GM23338 (cell line): Measurements from ENCODE around the gene TCAF1. TPM values are rescaled to one million over a fixed set of nuclear protein-coding genes. Genes with fewer than 3 reads are reported as not detected.

Experiments used
- ATAC-seq: fragments of 200-7000 bp; cut with Tn5 transposase; 3 replicates; pipeline ENCODE4 v1.9.1; 2020
- DNase-seq: peaks from one replicate; pipeline ENCODE4 v3.0.0-alpha.2; 2015; ENCODE audit warnings: low spot score
- H2AFZ ChIP-seq: fragments of 200-600 bp; sonication (generic); 2 replicates; pipeline ENCODE4 v1.8.0; 2016; ENCODE audit warnings: antibody characterized with exemption, mild to moderate bottlenecking, moderate library complexity
- H3F3A ChIP-seq: fragments of 200-600 bp; sonication (generic); replicated peaks from 2 replicates; pipeline ENCODE4 v1.8.0; 2017; ENCODE audit warnings: antibody characterized with exemption, mixed run types, low read depth
- H3K27ac ChIP-seq: fragments of 200-600 bp; sonication (generic); 2 replicates; pipeline ENCODE4 v1.6.1; 2016; ENCODE audit warnings: low read depth
- H3K27me3 ChIP-seq: fragments of 200-600 bp; sonication (generic); 2 replicates; pipeline ENCODE4 v1.8.0; 2016; ENCODE audit warnings: mild to moderate bottlenecking, mixed run types, moderate library complexity; ENCODE audit not compliant: insufficient read depth
- H3K36me3 ChIP-seq: fragments of 200-600 bp; sonication (generic); 2 replicates; pipeline ENCODE4 v1.8.0; 2016; ENCODE audit warnings: mild to moderate bottlenecking; ENCODE audit not compliant: insufficient read depth
- H3K4me1 ChIP-seq: fragments of 200-600 bp; sonication (generic); 2 replicates; pipeline ENCODE4 v1.8.0; 2016; ENCODE audit warnings: mild to moderate bottlenecking, moderate library complexity; ENCODE audit not compliant: insufficient read depth
- H3K4me2 ChIP-seq: fragments of 200-600 bp; sonication (generic); 2 replicates; pipeline ENCODE4 v1.7.1; 2017; ENCODE audit warnings: mixed run types
- H3K4me3 ChIP-seq: fragments of 200-600 bp; sonication (generic); 2 replicates; pipeline ENCODE4 v1.6.1; 2016; ENCODE audit warnings: mixed run types
- H3K79me2 ChIP-seq: fragments of 200-600 bp; sonication (generic); replicated peaks from 2 replicates; pipeline ENCODE4 v1.8.0; 2017; ENCODE audit warnings: mild to moderate bottlenecking; ENCODE audit not compliant: insufficient read depth
- H3K9me2 ChIP-seq: fragments of 200-600 bp; sonication (generic); 2 replicates; pipeline ENCODE4 v1.8.0; 2017; ENCODE audit not compliant: insufficient read depth
- H4K20me1 ChIP-seq: fragments of 200-600 bp; sonication (generic); replicated peaks from 2 replicates; pipeline ENCODE4 v1.8.0; 2017; ENCODE audit warnings: mild to moderate bottlenecking; ENCODE audit not compliant: insufficient read depth
- H3K27ac Mint-ChIP-seq: 2 replicates; pipeline ENCODE4 v1.8.0; 2020; ENCODE audit warnings: inconsistent platforms, mild to moderate bottlenecking, moderate library complexity, mixed read lengths
- H3K27me3 Mint-ChIP-seq: 3 replicates; pipeline ENCODE4 v1.8.0; 2022; ENCODE audit warnings: low read depth, mild to moderate bottlenecking, moderate library complexity, mixed read lengths, inconsistent platforms; ENCODE audit not compliant: insufficient read depth, poor library complexity
- H3K36me3 Mint-ChIP-seq: 3 replicates; pipeline ENCODE4 v1.8.0; 2021; ENCODE audit warnings: low read depth, mild to moderate bottlenecking, inconsistent platforms, moderate library complexity, mixed read lengths
- H3K4me1 Mint-ChIP-seq: 3 replicates; pipeline ENCODE4 v1.8.0; 2020; ENCODE audit warnings: mild to moderate bottlenecking, inconsistent platforms, mixed read lengths
- H3K4me3 Mint-ChIP-seq: 3 replicates; pipeline ENCODE4 v1.8.0; 2021; ENCODE audit warnings: moderate library complexity, mild to moderate bottlenecking, inconsistent platforms, mixed read lengths
- H3K9me3 Mint-ChIP-seq: 3 replicates; pipeline ENCODE4 v1.8.0; 2020; ENCODE audit warnings: moderate library complexity, mild to moderate bottlenecking, inconsistent platforms, mixed read lengths
- CREB1 ChIP-seq: fragments of 250-450 bp; sonication (Bioruptor Pico); IDR thresholded peaks from 2 replicates; pipeline ENCODE4 v1.5.0; 2020; ENCODE audit warnings: low read depth, mild to moderate bottlenecking, moderate library complexity
- CTCF ChIP-seq, 2 experiments: fragments of 200-600 bp in 1 of 2; sonication (generic) in 1 of 2; conservative IDR thresholded peaks; 2 replicates each; pipeline versions ENCODE4 v1.5.1 to v1.6.1; 2016 to 2017; ENCODE audit warnings: antibody characterized with exemption in 2 of 2, low read depth in 2 of 2, mild to moderate bottlenecking in 2 of 2, moderate library complexity in 1 of 2
- EZH2phosphoT487 ChIP-seq: fragments of 200-600 bp; sonication (generic); IDR thresholded peaks from one replicate; pipeline ENCODE4 v1.8.1; 2018; ENCODE audit warnings: antibody characterized with exemption; ENCODE audit not compliant: unreplicated experiment
- NANOG ChIP-seq: IDR thresholded peaks from 2 replicates; pipeline ENCODE4 v1.6.1; 2016; ENCODE audit warnings: antibody characterized with exemption, borderline replicate concordance
- POLR2AphosphoS5 ChIP-seq: IDR thresholded peaks from 2 replicates; pipeline ENCODE4 v1.6.1; 2016; ENCODE audit warnings: antibody characterized with exemption, low read depth
- STAT1 ChIP-seq: IDR thresholded peaks from one replicate; pipeline ENCODE4 v1.6.1; 2016; ENCODE audit warnings: antibody characterized with exemption; ENCODE audit not compliant: unreplicated experiment
- ZNF331 ChIP-seq: fragments of 250-450 bp; sonication (Bioruptor Pico); IDR thresholded peaks from 2 replicates; pipeline ENCODE4 v1.5.0; 2020; ENCODE audit warnings: low read depth, mild to moderate bottlenecking, moderate library complexity
- ZNF462 ChIP-seq: fragments of 250-450 bp; sonication (Bioruptor Pico); IDR thresholded peaks from 2 replicates; pipeline ENCODE4 v1.5.0; 2020; ENCODE audit warnings: mild to moderate bottlenecking, moderate library complexity
- polyA plus RNA-seq: library from polyadenylated mRNA; unstranded; fragments of >200 nt; fragmentation: Nextera tagmentation; extraction: Ambion mirVana; gene quantifications from 2 replicates; pipeline ENCODE4 v1.2.1, GENCODE V29; 2016
- total RNA-seq: library from RNA; depleted of rRNA; stranded (reverse); fragments of >200 nt; shearing (Covaris generic); gene quantifications from 2 replicates; pipeline ENCODE4 v1.2.3, GENCODE V29; 2014
- TF ChIP-seq, protein P1 (sequence below): IDR thresholded peaks from 2 replicates; pipeline ENCODE4 v1.6.1; 2016; ENCODE audit warnings: antibody characterized with exemption
- TF ChIP-seq, protein P2 (sequence below): IDR thresholded peaks from one replicate; pipeline ENCODE4 v1.6.1; 2018; ENCODE audit warnings: antibody characterized with exemption; ENCODE audit not compliant: unreplicated experiment

The TCAF1 gene
- total and polyA plus RNA-seq, 2 experiments from 2014 or later = 15.5 to 31.3 TPM

GRCh38 chr7:143885951-143886350, 16.0 kb downstream of the TCAF1 start:
- peak overlapping the region; percentile 56 for H3K27ac ChIP-seq
- peaks cover 35% of the 10 kb centered on the region for H3K79me2 ChIP-seq
- H3K9me3 Mint-ChIP-seq = peaks cover 13% of the 10 kb centered on the region; the same call in 2 of the 3 replicates
- TF ChIP-seq ZNF462 (CRISPR knock-in tag) (no peak), ZNF331 (CRISPR knock-in tag) (no peak), STAT1 (no peak), CREB1 (no peak), EZH2phosphoT487 (no peak), POLR2AphosphoS5 (no peak), NANOG (no peak), CTCF (conservative IDR thresholded peaks at IDR 0.05; ENCODE audit: low read depth in 2 of 2) (no peak)
- TF ChIP-seq, protein P1, sequence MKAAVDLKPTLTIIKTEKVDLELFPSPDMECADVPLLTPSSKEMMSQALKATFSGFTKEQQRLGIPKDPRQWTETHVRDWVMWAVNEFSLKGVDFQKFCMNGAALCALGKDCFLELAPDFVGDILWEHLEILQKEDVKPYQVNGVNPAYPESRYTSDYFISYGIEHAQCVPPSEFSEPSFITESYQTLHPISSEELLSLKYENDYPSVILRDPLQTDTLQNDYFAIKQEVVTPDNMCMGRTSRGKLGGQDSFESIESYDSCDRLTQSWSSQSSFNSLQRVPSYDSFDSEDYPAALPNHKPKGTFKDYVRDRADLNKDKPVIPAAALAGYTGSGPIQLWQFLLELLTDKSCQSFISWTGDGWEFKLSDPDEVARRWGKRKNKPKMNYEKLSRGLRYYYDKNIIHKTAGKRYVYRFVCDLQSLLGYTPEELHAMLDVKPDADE = no peak
- TF ChIP-seq, protein P2, sequence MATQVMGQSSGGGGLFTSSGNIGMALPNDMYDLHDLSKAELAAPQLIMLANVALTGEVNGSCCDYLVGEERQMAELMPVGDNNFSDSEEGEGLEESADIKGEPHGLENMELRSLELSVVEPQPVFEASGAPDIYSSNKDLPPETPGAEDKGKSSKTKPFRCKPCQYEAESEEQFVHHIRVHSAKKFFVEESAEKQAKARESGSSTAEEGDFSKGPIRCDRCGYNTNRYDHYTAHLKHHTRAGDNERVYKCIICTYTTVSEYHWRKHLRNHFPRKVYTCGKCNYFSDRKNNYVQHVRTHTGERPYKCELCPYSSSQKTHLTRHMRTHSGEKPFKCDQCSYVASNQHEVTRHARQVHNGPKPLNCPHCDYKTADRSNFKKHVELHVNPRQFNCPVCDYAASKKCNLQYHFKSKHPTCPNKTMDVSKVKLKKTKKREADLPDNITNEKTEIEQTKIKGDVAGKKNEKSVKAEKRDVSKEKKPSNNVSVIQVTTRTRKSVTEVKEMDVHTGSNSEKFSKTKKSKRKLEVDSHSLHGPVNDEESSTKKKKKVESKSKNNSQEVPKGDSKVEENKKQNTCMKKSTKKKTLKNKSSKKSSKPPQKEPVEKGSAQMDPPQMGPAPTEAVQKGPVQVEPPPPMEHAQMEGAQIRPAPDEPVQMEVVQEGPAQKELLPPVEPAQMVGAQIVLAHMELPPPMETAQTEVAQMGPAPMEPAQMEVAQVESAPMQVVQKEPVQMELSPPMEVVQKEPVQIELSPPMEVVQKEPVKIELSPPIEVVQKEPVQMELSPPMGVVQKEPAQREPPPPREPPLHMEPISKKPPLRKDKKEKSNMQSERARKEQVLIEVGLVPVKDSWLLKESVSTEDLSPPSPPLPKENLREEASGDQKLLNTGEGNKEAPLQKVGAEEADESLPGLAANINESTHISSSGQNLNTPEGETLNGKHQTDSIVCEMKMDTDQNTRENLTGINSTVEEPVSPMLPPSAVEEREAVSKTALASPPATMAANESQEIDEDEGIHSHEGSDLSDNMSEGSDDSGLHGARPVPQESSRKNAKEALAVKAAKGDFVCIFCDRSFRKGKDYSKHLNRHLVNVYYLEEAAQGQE = no peak
- DNase-seq = no peak
- peak overlapping the region; percentile 58 for H3K4me2 ChIP-seq
- H3K4me3 Mint-ChIP-seq = peak overlapping the region; percentile 50; the same call in 2 of the 3 replicates
- H4K20me1 ChIP-seq = peaks cover 6% of the 10 kb centered on the region; the same call in 1 of the 2 replicates
- no peaks in the 10 kb centered on the region; the same call in 1 of the 2 replicates for H3F3A ChIP-seq
- H2AFZ ChIP-seq = no peak overlapping the region
- no peaks in the 10 kb centered on the region for H3K9me2 ChIP-seq
- H3K4me3 ChIP-seq = no peak overlapping the region
- H3K27me3 ChIP-seq = peaks cover 18% of the 10 kb centered on the region
- peaks cover 27% of the 10 kb centered on the region for H3K4me1 ChIP-seq
- ATAC-seq = no peak
- H3K27me3 Mint-ChIP-seq = peaks cover 11% of the 10 kb centered on the region
- peaks cover 27% of the 10 kb centered on the region for H3K4me1 Mint-ChIP-seq
- H3K36me3 ChIP-seq = no peaks in the 10 kb centered on the region
- peaks cover 18% of the 10 kb centered on the region for H3K36me3 Mint-ChIP-seq
- no peak overlapping the region; the same call in 1 of the 2 replicates for H3K27ac Mint-ChIP-seq
